Left lung (tissue), 10 donors: Measurements from ENCODE around the gene ARID3C. TPM values are rescaled to one million over a fixed set of nuclear protein-coding genes. Genes with fewer than 3 reads are reported as not detected.

ENCODE experiments used
- ATAC-seq: fragments of 200-7000 bp; cut with Tn5 transposase; one replicate; pipeline ENCODE4 v1.9.1; 2020; ENCODE audit warnings: moderate library complexity
- DNase-seq, 4 donors: peaks; one replicate each; pipeline ENCODE4 v3.0.0-alpha.2; 2013 to 2020
- H3K27ac ChIP-seq, 2 donors: fragments of 200-600 bp; sonication (generic) in 1 of 2; one replicate each; pipeline versions ENCODE4 v1.5.0 to v1.8.0; 2020 to 2021
- H3K27me3 ChIP-seq, 2 donors: fragments of 200-600 bp; sonication (generic) in 1 of 2; one replicate each; pipeline versions ENCODE4 v1.5.0 to v1.8.0; 2020 to 2021
- H3K36me3 ChIP-seq, 2 donors: fragments of 200-600 bp; sonication (generic) in 1 of 2; one replicate each; pipeline versions ENCODE4 v1.5.0 to v1.8.0; 2020 to 2021
- H3K4me1 ChIP-seq, 2 donors: fragments of 200-600 bp; one replicate each; pipeline ENCODE4 v1.8.0; 2021
- H3K4me3 ChIP-seq, 2 donors: fragments of 200-600 bp; sonication (generic) in 1 of 2; one replicate each; pipeline versions ENCODE4 v1.5.0 to v1.8.0; 2020 to 2021; ENCODE audit warnings: mild to moderate bottlenecking in 1 of 2
- H3K9me3 ChIP-seq, 2 donors: fragments of 200-600 bp; sonication (generic) in 1 of 2; one replicate each; pipeline versions ENCODE4 v1.5.0 to v1.8.0; 2020 to 2021
- intact Hi-C, 2 donors: fragments of 100-400 bp; cut with DNase I; formaldehyde crosslinking; loops; one replicate each; pipeline versions ENCODE4 v1.11.2 to v1.14.2; 2022
- polyA plus RNA-seq, 6 donors: library from polyadenylated mRNA; unstranded; fragments of 120-200 nt; gene quantifications; one replicate each; pipeline ENCODE4 v1.2.1, GENCODE V29; 2013; ENCODE audit not compliant: insufficient read length in 6 of 6
- total RNA-seq, 2 donors: library from RNA; stranded (reverse); fragmentation: NEBNext Ultra II Directional; extraction: Animal tissue kit (Norgen Biotek cat#: 25700); gene quantifications; one replicate each; pipeline ENCODE4 v1.2.1, GENCODE V29; 2021
- TF ChIP-seq, protein P1 (sequence below), 2 donors: fragments of 200-600 bp; sonication (generic) in 1 of 2; IDR thresholded peaks; one replicate each; pipeline versions ENCODE4 v1.5.0 to v1.8.0; 2021; ENCODE audit warnings: antibody characterized with exemption in 2 of 2
- donor health status: DM: no; HTN: yes; CAD: no.
- donor health status: DM: no; HTN: no; CAD: no.

The ARID3C gene
- total and polyA plus RNA-seq, 8 donors, result 0.13 to 0.24 (median 0.15) TPM; not detected in 5

DNA sequence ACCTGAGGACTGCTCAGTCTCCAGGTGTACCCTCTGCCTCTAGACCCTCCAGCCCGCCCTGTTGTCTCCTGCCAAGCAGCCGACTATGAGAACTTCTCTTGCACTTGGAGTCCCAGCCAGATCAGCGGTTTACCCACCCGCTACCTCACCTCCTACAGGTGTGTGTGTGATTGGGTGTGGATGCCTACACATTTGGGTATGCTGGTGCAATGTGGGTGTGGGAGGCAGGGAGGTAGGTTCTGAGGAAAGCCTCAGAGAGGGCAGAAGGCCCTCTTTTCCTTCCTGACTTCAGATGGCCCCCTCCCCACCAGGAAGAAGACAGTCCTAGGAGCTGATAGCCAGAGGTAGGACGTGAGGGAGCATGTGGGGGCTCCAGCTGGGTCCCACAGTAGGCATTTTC, 28.1 kb upstream of the ARID3C start:
- Histone ChIP-seq H3K27me3 (no peaks in the 10 kb centered on the region), H3K27ac (no peak overlapping the region), H3K4me1 (peaks cover 21 to 26% of the 10 kb centered on the region in 2 donors), H3K9me3 (no peaks in the 10 kb centered on the region), H3K4me3 (no peak overlapping the region), H3K36me3 (no peaks in the 10 kb centered on the region)
- no peak for ATAC-seq
- intact Hi-C loops, result no loop called here
- TF ChIP-seq, protein P1, sequence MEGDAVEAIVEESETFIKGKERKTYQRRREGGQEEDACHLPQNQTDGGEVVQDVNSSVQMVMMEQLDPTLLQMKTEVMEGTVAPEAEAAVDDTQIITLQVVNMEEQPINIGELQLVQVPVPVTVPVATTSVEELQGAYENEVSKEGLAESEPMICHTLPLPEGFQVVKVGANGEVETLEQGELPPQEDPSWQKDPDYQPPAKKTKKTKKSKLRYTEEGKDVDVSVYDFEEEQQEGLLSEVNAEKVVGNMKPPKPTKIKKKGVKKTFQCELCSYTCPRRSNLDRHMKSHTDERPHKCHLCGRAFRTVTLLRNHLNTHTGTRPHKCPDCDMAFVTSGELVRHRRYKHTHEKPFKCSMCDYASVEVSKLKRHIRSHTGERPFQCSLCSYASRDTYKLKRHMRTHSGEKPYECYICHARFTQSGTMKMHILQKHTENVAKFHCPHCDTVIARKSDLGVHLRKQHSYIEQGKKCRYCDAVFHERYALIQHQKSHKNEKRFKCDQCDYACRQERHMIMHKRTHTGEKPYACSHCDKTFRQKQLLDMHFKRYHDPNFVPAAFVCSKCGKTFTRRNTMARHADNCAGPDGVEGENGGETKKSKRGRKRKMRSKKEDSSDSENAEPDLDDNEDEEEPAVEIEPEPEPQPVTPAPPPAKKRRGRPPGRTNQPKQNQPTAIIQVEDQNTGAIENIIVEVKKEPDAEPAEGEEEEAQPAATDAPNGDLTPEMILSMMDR (IDR thresholded peaks at IDR 0.05), result no peak
- no peak for DNase-seq

DNA sequence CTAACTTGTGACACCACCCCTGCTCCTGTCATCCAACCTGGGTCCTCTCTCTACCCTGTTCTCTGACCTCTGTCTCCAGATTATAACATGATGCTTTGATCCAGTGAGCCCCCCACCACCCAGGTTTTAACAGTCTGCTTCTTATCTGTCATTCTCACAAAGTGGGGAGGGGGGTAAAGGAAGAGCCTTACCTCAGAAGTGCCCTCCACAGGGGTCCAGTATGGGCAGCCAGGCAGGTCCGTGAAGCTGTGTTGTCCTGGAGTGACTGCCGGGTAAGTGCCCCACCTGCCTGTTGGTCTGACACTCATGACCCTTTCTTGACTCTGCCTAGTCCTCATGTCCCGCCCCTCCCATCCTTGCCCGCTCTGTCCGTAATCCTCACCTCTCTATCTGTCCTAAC, 26.5 kb upstream of the ARID3C start:
- TF ChIP-seq, protein P1 (IDR thresholded peaks at IDR 0.05), result no peak
- DNase-seq (no peak), ATAC-seq (no peak)
- no peaks in the 10 kb centered on the region for H3K27me3 ChIP-seq
- intact Hi-C loops, result no loop called here
- no peak overlapping the region for H3K27ac ChIP-seq
- H3K36me3 ChIP-seq, result no peaks in the 10 kb centered on the region
- no peaks in the 10 kb centered on the region for H3K9me3 ChIP-seq
- H3K4me1 ChIP-seq, result peaks cover 21 to 36% of the 10 kb centered on the region in 2 donors
- no peak overlapping the region for H3K4me3 ChIP-seq

DNA sequence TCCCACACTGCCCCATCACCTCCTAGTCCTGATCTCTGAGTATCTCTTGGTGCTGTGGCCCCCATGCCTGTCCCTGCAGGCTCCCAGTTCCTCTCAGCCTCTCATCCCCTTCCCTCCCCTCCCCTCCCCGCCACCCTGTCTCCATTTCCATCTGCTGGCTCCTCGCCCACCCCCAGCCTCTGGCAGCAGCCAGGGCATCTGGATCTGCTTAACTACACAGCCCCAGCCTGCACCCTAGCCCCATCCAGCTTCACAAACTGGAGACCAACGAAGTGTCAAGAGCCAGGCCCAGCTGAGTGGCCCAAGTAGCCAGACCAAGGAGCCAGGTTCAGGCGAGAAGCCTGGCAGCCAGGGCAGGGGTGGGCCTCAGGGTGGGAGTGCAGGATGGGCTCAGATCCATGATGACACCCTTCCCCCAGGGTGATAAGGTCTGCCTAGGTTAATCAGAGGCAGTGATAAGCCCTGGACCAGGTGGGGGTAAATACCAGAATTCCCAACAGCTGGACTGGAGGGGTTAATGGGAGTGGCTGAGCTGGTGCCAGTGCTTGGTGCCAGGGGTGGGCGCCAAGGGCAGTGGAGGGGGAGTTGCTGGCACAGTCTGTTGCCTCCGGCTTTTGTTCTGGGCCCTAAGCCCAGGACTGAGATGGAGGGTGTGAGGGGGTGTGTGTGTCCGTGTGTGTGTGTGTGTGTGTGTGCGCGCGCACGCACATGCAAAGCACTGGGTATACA, 25.6 kb upstream of the ARID3C start:
- no peak overlapping the region for H3K4me3 ChIP-seq

DNA sequence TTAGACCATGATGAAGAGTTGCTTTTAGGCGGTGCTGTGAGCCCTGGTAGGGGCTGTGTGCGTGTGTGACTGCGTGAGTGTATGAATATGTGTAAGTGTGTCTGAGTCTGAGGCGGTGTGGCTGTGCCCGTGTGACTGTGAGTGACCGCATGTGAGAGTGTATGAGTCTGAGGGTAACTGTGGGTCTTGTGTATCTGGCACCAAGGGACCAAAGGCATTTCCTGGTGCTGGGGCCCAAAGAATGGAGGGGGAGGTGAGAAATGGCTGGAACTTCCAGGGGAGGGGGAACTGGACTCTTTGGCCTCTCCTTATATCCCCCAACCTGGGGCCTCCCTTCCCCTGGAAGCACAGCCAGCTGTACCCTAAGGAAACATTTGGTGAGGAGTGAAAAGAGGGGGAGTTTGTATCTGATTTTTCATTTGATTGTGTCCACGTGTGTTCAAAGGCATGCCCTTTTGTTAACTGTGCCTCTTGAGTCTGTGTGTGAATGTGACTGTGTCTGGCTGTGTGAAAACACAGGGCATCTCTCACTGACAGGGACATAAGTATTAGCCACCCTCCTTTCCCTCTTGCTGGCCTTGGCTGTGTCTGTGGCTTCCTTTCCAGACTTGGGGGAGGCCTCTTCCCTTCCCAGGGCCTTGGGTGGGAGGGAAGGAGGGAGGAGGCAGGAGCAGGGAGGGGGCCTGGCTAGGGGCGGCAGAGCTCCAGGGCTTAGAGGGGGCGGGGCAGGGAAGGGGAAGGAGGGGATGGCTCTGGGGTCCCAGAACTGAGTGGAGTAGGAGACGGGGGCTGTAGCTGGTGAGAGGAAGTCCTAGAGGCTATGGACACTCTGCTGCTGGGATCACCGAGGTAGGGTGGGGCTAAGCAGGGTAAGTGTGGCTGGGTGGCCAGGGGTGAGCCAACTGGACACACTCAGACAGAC, 24.5 kb upstream of the ARID3C start:
- Histone ChIP-seq H3K4me3 (no peak overlapping the region), H3K27me3 (no peaks in the 10 kb centered on the region), H3K4me1 (peaks cover 21 to 36% of the 10 kb centered on the region in 2 donors), H3K36me3 (peaks cover 0 to 19% of the 10 kb centered on the region in 2 donors), H3K9me3 (no peaks in the 10 kb centered on the region), H3K27ac (peak overlapping the region; percentile 33 to 64)
- TF ChIP-seq, protein P1 (IDR thresholded peaks at IDR 0.05), result no peak
- ATAC-seq (no peak), DNase-seq (peak in 2 of 4 donors; percentile 67 to 81)
- intact Hi-C loops, result no loop called here

More for the DNA sequence above, 25.6 kb upstream of the ARID3C start:
- H3K4me1 ChIP-seq, result peaks cover 21 to 36% of the 10 kb centered on the region in 2 donors
- H3K36me3 ChIP-seq, result peaks cover 0 to 8% of the 10 kb centered on the region in 2 donors
- H3K9me3 ChIP-seq, result no peaks in the 10 kb centered on the region
- TF ChIP-seq, protein P1 (IDR thresholded peaks at IDR 0.05), result no peak
- no peak for ATAC-seq
- peak overlapping the region in 1 of 2 donors; percentile 33 for H3K27ac ChIP-seq
- intact Hi-C loops, result no loop called here
- peak in 2 of 4 donors; percentile 83 to 86 for DNase-seq
- H3K27me3 ChIP-seq, result no peaks in the 10 kb centered on the region

DNA sequence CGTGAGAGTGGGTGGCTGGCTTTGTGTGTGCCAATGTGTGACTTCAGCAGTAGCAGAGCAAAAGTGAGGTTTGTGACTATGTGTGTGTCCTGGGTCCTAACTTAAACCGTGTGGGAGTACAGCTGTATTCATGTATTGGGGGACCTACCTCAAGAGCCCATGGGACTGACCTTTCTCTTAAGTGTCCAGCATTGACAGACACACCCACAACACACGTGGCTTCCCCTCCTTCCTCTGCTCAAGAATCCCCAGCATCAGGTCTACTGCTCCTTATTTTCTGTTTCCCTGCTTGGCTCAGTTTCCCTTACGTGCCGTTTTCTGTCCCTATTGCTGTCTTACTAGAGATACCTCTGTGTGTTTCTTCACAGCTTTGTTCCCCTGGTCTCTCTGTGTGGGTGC, 23.7 kb upstream of the ARID3C start:
- DNase-seq (no peak), ATAC-seq (no peak)
- Histone ChIP-seq H3K4me1 (peaks cover 24 to 43% of the 10 kb centered on the region in 2 donors), H3K36me3 (peaks cover 0 to 22% of the 10 kb centered on the region in 2 donors), H3K4me3 (peak overlapping the region; percentile 15 to 33), H3K27ac (peak overlapping the region; percentile 61 to 64), H3K27me3 (no peaks in the 10 kb centered on the region), H3K9me3 (no peaks in the 10 kb centered on the region)
- intact Hi-C loops, result no loop called here
- TF ChIP-seq, protein P1 (IDR thresholded peaks at IDR 0.05), result no peak
